HepG2 (cell line): Measurements from ENCODE around the gene PAK1IP1. TPM values are rescaled to one million over a fixed set of nuclear protein-coding genes. Genes with fewer than 3 reads are reported as not detected.
A peak's percentile ranks its signal among the peaks of the same experiment; 100 is the strongest.

Experiments used
- ATF2 ChIP-seq: sonication (generic); formaldehyde crosslinking; IDR thresholded peaks from 2 replicates; pipeline ENCODE4 v1.4.0; 2020; ENCODE audit warnings: missing genetic modification reagents
- CREBL2 ChIP-seq: sonication (generic); formaldehyde crosslinking; IDR thresholded peaks from 2 replicates; pipeline ENCODE4 v1.8.1; 2023; ENCODE audit warnings: missing genetic modification reagents, mild to moderate bottlenecking, borderline replicate concordance
- ETS1 ChIP-seq: sonication (generic); formaldehyde crosslinking; IDR thresholded peaks from 2 replicates; pipeline ENCODE4 v1.4.0; 2020; ENCODE audit warnings: missing genetic modification reagents
- EZH2 ChIP-seq: conservative IDR thresholded peaks from 2 replicates; pipeline ENCODE4 v1.6.1; 2012; ENCODE audit warnings: mild to moderate bottlenecking, low read depth, low read length, moderate library complexity
- FOXK1 ChIP-seq: sonication (generic); formaldehyde crosslinking; IDR thresholded peaks from 2 replicates; pipeline ENCODE4 v1.4.0; 2020; ENCODE audit warnings: low read depth, missing genetic modification reagents, borderline replicate concordance
- GLMP ChIP-seq: sonication (generic); formaldehyde crosslinking; IDR thresholded peaks from 2 replicates; pipeline ENCODE4 v1.9.0; 2021; ENCODE audit warnings: missing genetic modification reagents, mild to moderate bottlenecking, borderline replicate concordance
- HNRNPUL1 ChIP-seq: fragments of 200-400 bp; formaldehyde crosslinking; IDR thresholded peaks from 2 replicates; pipeline ENCODE4 v1.6.1; 2017; ENCODE audit warnings: low read depth, mild to moderate bottlenecking, low read length, moderate library complexity
- NFRKB ChIP-seq: fragments of 450-650 bp; IDR thresholded peaks from 2 replicates; pipeline ENCODE4 v1.6.1; 2017
- NR2C2 ChIP-seq: sonication (generic); formaldehyde crosslinking; IDR thresholded peaks from 2 replicates; pipeline ENCODE4 v1.4.0; 2020; ENCODE audit warnings: missing genetic modification reagents, mild to moderate bottlenecking, moderate library complexity, borderline replicate concordance
- ONECUT2 ChIP-seq: sonication (generic); formaldehyde crosslinking; IDR thresholded peaks from 2 replicates; pipeline ENCODE4 v1.4.0; 2020; ENCODE audit warnings: missing genetic modification reagents
- PAX8 ChIP-seq: sonication (generic); formaldehyde crosslinking; IDR thresholded peaks from 2 replicates; pipeline ENCODE4 v1.8.0; 2022; ENCODE audit warnings: mild to moderate bottlenecking, missing genetic modification reagents, borderline replicate concordance
- PHF8 ChIP-seq: sonication (generic); formaldehyde crosslinking; IDR thresholded peaks from 2 replicates; pipeline ENCODE4 v1.5.0; 2020; ENCODE audit warnings: missing genetic modification reagents
- PLRG1 ChIP-seq: fragments of 450-650 bp; conservative IDR thresholded peaks from 2 replicates; pipeline ENCODE4 v1.6.1; 2016
- RBM22 ChIP-seq: fragments of 200-400 bp; formaldehyde crosslinking; optimal IDR thresholded peaks from 2 replicates; pipeline ENCODE3; 2017; ENCODE audit warnings: mild to moderate bottlenecking, low read length, moderate library complexity
- STAG1 ChIP-seq: sonication (generic); formaldehyde crosslinking; IDR thresholded peaks from 2 replicates; pipeline ENCODE4 v1.4.0; 2020; ENCODE audit warnings: missing genetic modification reagents
- TARDBP ChIP-seq: sonication (generic); formaldehyde crosslinking; IDR thresholded peaks from 2 replicates; pipeline ENCODE4 v1.8.0; 2022; ENCODE audit warnings: mild to moderate bottlenecking, missing genetic modification reagents
- THAP8 ChIP-seq: sonication (generic); formaldehyde crosslinking; IDR thresholded peaks from 2 replicates; pipeline ENCODE4 v1.5.1; 2020; ENCODE audit warnings: missing genetic modification reagents, mild to moderate bottlenecking, borderline replicate concordance
- YY1 ChIP-seq: IDR thresholded peaks from 2 replicates; pipeline ENCODE4 v1.6.1; 2011; ENCODE audit warnings: low read length, low read depth, moderate library complexity, mild to moderate bottlenecking; ENCODE audit not compliant: insufficient read depth, insufficient replicate concordance
- ZBTB7A ChIP-seq: sonication (generic); formaldehyde crosslinking; IDR thresholded peaks from 2 replicates; pipeline ENCODE4 v1.8.0; 2022; ENCODE audit warnings: mild to moderate bottlenecking, missing genetic modification reagents
- ZNF264 ChIP-seq: sonication (generic); formaldehyde crosslinking; IDR thresholded peaks from 2 replicates; pipeline ENCODE4 v1.4.0; 2020; ENCODE audit warnings: missing genetic modification reagents
- ZNF296 ChIP-seq: sonication (generic); formaldehyde crosslinking; conservative IDR thresholded peaks from 2 replicates; pipeline ENCODE4 v1.5.0; 2020; ENCODE audit warnings: mild to moderate bottlenecking, missing genetic modification reagents
- ZNF331 ChIP-seq: sonication (generic); formaldehyde crosslinking; IDR thresholded peaks from 2 replicates; pipeline ENCODE4 v1.4.0; 2020; ENCODE audit warnings: missing genetic modification reagents
- ZNF451 ChIP-seq: sonication (generic); formaldehyde crosslinking; IDR thresholded peaks from 2 replicates; pipeline ENCODE4 v1.5.0; 2020; ENCODE audit warnings: mild to moderate bottlenecking, missing genetic modification reagents
- ZNF576 ChIP-seq: sonication (generic); formaldehyde crosslinking; IDR thresholded peaks from 2 replicates; pipeline ENCODE4 v1.4.0; 2020; ENCODE audit warnings: mild to moderate bottlenecking, missing genetic modification reagents
- ZNF703 ChIP-seq: sonication (generic); formaldehyde crosslinking; IDR thresholded peaks from 2 replicates; pipeline ENCODE4 v1.5.1; 2020; ENCODE audit warnings: missing genetic modification reagents, mild to moderate bottlenecking, moderate library complexity, borderline replicate concordance
- ZSCAN30 ChIP-seq: sonication (generic); formaldehyde crosslinking; IDR thresholded peaks from 2 replicates; pipeline ENCODE4 v1.5.0; 2020; ENCODE audit warnings: mild to moderate bottlenecking, missing genetic modification reagents
- polyA plus RNA-seq, 8 experiments: library from polyadenylated mRNA; depleted of rRNA in 3 of 8; stranded (reverse) in 7 of 8; unstranded in 1 of 8; fragments of >200 nt; fragmentation: Illumina TruSeq in 4 of 8; extraction: Trizol in 4 of 8; gene quantifications; 2 replicates each; pipeline versions ENCODE4 v1.2.1 to v1.2.3, GENCODE V29; 2011 to 2016; ENCODE audit warnings: low read depth in 4 of 8, missing spikeins in 1 of 8, mixed read lengths in 1 of 8; ENCODE audit not compliant: insufficient read depth in 1 of 8
- total RNA-seq, 5 experiments: library from RNA; depleted of rRNA; stranded (reverse); fragments of >200 nt; fragmentation: Illumina TruSeq; extraction: Trizol; gene quantifications; 2 replicates each; pipeline ENCODE4 v1.2.3, GENCODE V29; 2016; ENCODE audit warnings: low read depth in 1 of 5

PAK1IP1 gene
- total and polyA plus RNA-seq, 2 of the 13 experiments (the other 11 are each of a cell fraction or from before 2014, with no cell fraction given): 23.4 to 66.2 TPM

- TF ChIP-seq ETS1 (CRISPR knock-in tag) (no peak; the same call in 1 of the 2 replicates), EZH2 (no peak), ONECUT2 (0 out of 2 replicates have a peak, but pooled peaks have one; percentile 55), THAP8 (CRISPR knock-in tag) (peak; percentile 93; the same call in 1 of the 2 replicates), RBM22 (peak; percentile 58), ATF2 (CRISPR knock-in tag) (peak; percentile 75), ZBTB7A (CRISPR knock-in tag) (no peak; the same call in 1 of the 2 replicates), ZNF703 (CRISPR knock-in tag) (peak; percentile 36; the same call in 1 of the 2 replicates), ZNF576 (peak; percentile 79; the same call in 1 of the 2 replicates), ZNF331 (CRISPR knock-in tag) (peak; percentile 69; the same call in 1 of the 2 replicates), TARDBP (CRISPR knock-in tag) (peak; percentile 90), NR2C2 (CRISPR knock-in tag) (no peak; the same call in none of the 2 replicates), HNRNPUL1 (no peak), PLRG1 (no peak), ZSCAN30 (no peak; the same call in 1 of the 2 replicates), YY1 (peak; percentile 76), PHF8 (peak; percentile 98), ZNF296 (CRISPR knock-in tag) (peak; percentile 39; the same call in 1 of the 2 replicates), STAG1 (CRISPR knock-in tag) (peak; percentile 12; the same call in 1 of the 2 replicates), FOXK1 (CRISPR knock-in tag) (0 out of 2 replicates have a peak, but pooled peaks have one; percentile 78), NFRKB (no peak), PAX8 (CRISPR knock-in tag) (no peak), CREBL2 (CRISPR knock-in tag) (no peak), ZNF451 (CRISPR knock-in tag) (peak; percentile 87), GLMP (CRISPR knock-in tag) (no peak), ZNF264 (CRISPR knock-in tag) (no peak)
Observed at GRCh38 chr6:10747251-10747972, 52.6 kb downstream of the PAK1IP1 start, which contains the start of gene TMEM14B (continued).
